ENCODE measurements around the gene FNDC3B. TPM values are rescaled to one million over a fixed set of nuclear protein-coding genes. Genes with fewer than 3 reads are reported as not detected.

The FNDC3B gene
- total and polyA plus RNA-seq, 2 donors (not counting 1 experiment from before 2014, with no cell fraction given): 1.2 to 9.2 TPM

DNA sequence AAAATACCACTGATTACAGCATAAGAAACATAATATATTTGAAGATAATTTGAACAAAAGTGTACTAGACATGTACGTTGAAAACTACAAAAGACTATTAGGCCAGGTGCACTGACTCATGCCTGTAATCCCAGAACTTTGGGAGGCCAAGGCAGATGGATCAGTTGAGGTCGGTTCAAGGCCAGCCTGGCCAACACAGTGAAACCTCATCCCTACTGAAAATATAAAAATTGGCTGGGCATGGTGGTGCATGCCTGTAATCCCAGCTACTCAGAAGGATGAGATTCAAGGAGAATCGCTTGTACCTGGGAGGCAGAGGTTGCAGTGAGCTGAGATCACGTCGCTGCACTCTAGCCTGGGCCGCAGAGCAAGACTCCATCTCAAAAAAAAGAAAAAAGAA lies 36.2 kb upstream of the FNDC3B start:
- ChIA-PET POLR2A (no interaction called here), CTCF (no interaction called here)
- no peak overlapping the region for H3K27ac ChIP-seq (ENCODE audit: low read length in 2 of 2)
- intact Hi-C loops (cut with micrococcal nuclease): no loop called here
- no peak for ATAC-seq (ENCODE audit: low read depth)
- peaks cover 0 to 8% (median 0%) of the 10 kb centered on the region in 3 donors for H3K9me3 ChIP-seq (ENCODE audit: control extremely low read depth in 1 of 3, control insufficient read depth in 2 of 3, insufficient read depth in 1 of 3, low read length in 2 of 3)
- TF ChIP-seq, protein P1, sequence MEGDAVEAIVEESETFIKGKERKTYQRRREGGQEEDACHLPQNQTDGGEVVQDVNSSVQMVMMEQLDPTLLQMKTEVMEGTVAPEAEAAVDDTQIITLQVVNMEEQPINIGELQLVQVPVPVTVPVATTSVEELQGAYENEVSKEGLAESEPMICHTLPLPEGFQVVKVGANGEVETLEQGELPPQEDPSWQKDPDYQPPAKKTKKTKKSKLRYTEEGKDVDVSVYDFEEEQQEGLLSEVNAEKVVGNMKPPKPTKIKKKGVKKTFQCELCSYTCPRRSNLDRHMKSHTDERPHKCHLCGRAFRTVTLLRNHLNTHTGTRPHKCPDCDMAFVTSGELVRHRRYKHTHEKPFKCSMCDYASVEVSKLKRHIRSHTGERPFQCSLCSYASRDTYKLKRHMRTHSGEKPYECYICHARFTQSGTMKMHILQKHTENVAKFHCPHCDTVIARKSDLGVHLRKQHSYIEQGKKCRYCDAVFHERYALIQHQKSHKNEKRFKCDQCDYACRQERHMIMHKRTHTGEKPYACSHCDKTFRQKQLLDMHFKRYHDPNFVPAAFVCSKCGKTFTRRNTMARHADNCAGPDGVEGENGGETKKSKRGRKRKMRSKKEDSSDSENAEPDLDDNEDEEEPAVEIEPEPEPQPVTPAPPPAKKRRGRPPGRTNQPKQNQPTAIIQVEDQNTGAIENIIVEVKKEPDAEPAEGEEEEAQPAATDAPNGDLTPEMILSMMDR (IDR thresholded peaks at IDR 0.05): no peak
- TF ChIP-seq EZH2 (IDR thresholded peaks at IDR 0.05; ENCODE audit: borderline replicate concordance, insufficient read depth, low read depth, low read length, poor library complexity, severe bottlenecking): no peak
- 100% methylated on average over 2 of the region's 6 CpGs for WGBS (ENCODE audit: insufficient coverage)
- H3K9me3 Mint-ChIP-seq (ENCODE audit: insufficient read depth): no peaks in the 10 kb centered on the region
- H3K9ac ChIP-seq (ENCODE audit: low read length): no peak overlapping the region
- H3K27me3 ChIP-seq (replicated peaks in 1 of 4; ENCODE audit: control extremely low read depth in 1 of 4, control insufficient read depth in 3 of 4, insufficient read depth in 4 of 4, low read length in 3 of 4): no peaks in the 10 kb centered on the region
- H3K4me1 Mint-ChIP-seq: no peaks in the 10 kb centered on the region
- H4K20me1 ChIP-seq (ENCODE audit: control insufficient read depth, insufficient read depth, low read length, poor library complexity, severe bottlenecking): no peaks in the 10 kb centered on the region
- H3K27ac Mint-ChIP-seq: no peak overlapping the region
- no peak overlapping the region for H3K4me3 ChIP-seq (ENCODE audit: control extremely low read depth in 1 of 5, extremely low read depth in 1 of 5, insufficient read depth in 1 of 5, low read depth in 2 of 5, low read length in 4 of 5)
- no peaks in the 10 kb centered on the region for H3K4me1 ChIP-seq (ENCODE audit: control insufficient read depth in 2 of 2, insufficient read depth in 2 of 2, low read length in 2 of 2)
- H3K4me3 Mint-ChIP-seq: no peak overlapping the region
- no peak overlapping the region for H3K4me2 ChIP-seq (replicated peaks; ENCODE audit: low read depth, low read length, poor library complexity, severe bottlenecking)
- peaks cover 6% of the 10 kb centered on the region for H3K27me3 Mint-ChIP-seq
- DNase-seq: no peak
- H2AFZ ChIP-seq (ENCODE audit: insufficient read depth, low read depth, low read length, poor library complexity, severe bottlenecking): no peak overlapping the region
- H3K79me2 ChIP-seq (ENCODE audit: control insufficient read depth, insufficient read depth, low read length): no peaks in the 10 kb centered on the region
- no peaks in the 10 kb centered on the region for H3K36me3 ChIP-seq (replicated peaks in 1 of 2; ENCODE audit: control extremely low read depth in 1 of 2, control insufficient read depth in 1 of 2, extremely low read depth in 1 of 2, insufficient read depth in 2 of 2, low read length in 1 of 2)

DNA sequence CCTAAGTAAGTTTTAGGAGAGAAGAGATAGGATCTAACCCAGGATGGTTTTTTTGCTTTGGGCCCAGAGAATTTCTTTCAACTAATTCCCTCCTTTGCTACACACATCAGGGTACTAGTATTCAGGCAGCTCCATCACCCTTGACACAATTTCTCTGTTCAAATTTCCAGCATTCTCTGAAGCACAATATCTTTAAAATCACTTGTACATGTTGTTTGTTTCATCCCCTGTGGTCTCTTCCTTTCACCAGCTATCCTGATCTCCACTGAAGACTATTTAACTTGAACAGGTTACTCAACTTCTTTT lies 32.4 kb upstream of the FNDC3B start:
- Histone ChIP-seq H3K36me3 (replicated peaks in 1 of 2; ENCODE audit: control extremely low read depth in 1 of 2, control insufficient read depth in 1 of 2, extremely low read depth in 1 of 2, insufficient read depth in 2 of 2, low read length in 1 of 2) (no peaks in the 10 kb centered on the region), H3K9me3 (ENCODE audit: control extremely low read depth in 1 of 3, control insufficient read depth in 2 of 3, insufficient read depth in 1 of 3, low read length in 2 of 3) (no peaks in the 10 kb centered on the region), H3K9ac (ENCODE audit: low read length) (no peak overlapping the region), H3K4me3 (ENCODE audit: control extremely low read depth in 1 of 5, extremely low read depth in 1 of 5, insufficient read depth in 1 of 5, low read depth in 2 of 5, low read length in 4 of 5) (no peak overlapping the region), H2AFZ (ENCODE audit: insufficient read depth, low read depth, low read length, poor library complexity, severe bottlenecking) (no peak overlapping the region), H3K27ac (ENCODE audit: low read length in 2 of 2) (no peak overlapping the region), H3K4me1 (ENCODE audit: control insufficient read depth in 2 of 2, insufficient read depth in 2 of 2, low read length in 2 of 2) (no peaks in the 10 kb centered on the region), H3K79me2 (ENCODE audit: control insufficient read depth, insufficient read depth, low read length) (no peaks in the 10 kb centered on the region), H4K20me1 (ENCODE audit: control insufficient read depth, insufficient read depth, low read length, poor library complexity, severe bottlenecking) (no peaks in the 10 kb centered on the region), H3K4me2 (replicated peaks; ENCODE audit: low read depth, low read length, poor library complexity, severe bottlenecking) (no peak overlapping the region), H3K27me3 (replicated peaks in 1 of 4; ENCODE audit: control extremely low read depth in 1 of 4, control insufficient read depth in 3 of 4, insufficient read depth in 4 of 4, low read length in 3 of 4) (no peaks in the 10 kb centered on the region)
- Mint-ChIP-seq H3K27me3 (no peaks in the 10 kb centered on the region), H3K9me3 (ENCODE audit: insufficient read depth) (no peaks in the 10 kb centered on the region), H3K27ac (no peak overlapping the region), H3K4me1 (no peaks in the 10 kb centered on the region), H3K4me3 (no peak overlapping the region)
- TF ChIP-seq, protein P1 (IDR thresholded peaks at IDR 0.05): no peak
- no peak for TF ChIP-seq EZH2 (IDR thresholded peaks at IDR 0.05; ENCODE audit: borderline replicate concordance, insufficient read depth, low read depth, low read length, poor library complexity, severe bottlenecking)
- ATAC-seq (ENCODE audit: low read depth): no peak
- intact Hi-C loops (cut with micrococcal nuclease): no loop called here
- no peak for DNase-seq
- CTCF ChIA-PET: no interaction called here
- POLR2A ChIA-PET: no interaction called here

Measured in B cell (primary cell).